ENCODE measurements around the gene PFKFB4.
"Not testable (repeated sequence)": the region's sequence is repeated elsewhere in the genome, so short reads cannot be mapped to it uniquely, and the experiment has no call there.

Gene PFKFB4

DNA sequence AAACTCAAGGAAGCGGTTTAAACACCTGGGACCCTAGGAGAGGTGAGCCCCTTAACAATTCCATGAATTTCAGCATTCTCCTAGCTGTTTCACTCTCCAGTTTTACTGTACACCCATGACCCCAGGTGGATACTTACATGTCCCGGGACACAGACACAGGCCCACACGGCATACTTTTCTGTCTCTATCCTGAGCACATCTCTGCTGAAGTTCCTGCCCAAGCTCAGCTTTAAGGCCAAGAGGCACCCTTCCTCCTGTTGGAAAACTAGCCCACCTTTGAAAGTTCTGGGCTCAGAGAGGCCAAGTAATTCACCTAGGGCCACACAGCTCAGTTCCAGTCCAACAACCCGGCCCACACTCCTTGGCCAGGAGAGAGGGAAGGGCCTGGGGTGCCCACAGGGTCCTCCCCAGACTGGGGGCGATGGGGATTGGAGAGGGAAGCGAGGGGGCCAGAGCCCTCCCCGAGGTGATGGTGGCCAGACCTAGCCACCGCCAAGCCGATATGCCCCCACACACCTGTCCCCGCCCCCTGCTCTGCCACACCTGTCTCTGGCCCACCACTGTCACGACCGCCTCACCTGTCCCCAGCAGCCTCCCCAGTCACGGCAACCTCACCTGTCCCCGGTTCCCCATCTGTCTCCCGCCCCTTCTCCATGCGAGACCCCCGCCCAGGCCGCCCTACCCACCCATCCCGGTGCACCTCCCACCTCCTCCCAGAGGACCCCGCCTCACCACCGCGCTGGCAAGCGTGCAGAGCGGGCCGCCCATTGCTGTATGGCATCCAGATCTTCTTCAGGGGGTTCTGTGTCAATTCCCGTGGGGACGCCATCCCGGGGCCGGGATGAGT is 431 bp downstream of the PFKFB4 start:
- no peak for DNase-seq

DNA sequence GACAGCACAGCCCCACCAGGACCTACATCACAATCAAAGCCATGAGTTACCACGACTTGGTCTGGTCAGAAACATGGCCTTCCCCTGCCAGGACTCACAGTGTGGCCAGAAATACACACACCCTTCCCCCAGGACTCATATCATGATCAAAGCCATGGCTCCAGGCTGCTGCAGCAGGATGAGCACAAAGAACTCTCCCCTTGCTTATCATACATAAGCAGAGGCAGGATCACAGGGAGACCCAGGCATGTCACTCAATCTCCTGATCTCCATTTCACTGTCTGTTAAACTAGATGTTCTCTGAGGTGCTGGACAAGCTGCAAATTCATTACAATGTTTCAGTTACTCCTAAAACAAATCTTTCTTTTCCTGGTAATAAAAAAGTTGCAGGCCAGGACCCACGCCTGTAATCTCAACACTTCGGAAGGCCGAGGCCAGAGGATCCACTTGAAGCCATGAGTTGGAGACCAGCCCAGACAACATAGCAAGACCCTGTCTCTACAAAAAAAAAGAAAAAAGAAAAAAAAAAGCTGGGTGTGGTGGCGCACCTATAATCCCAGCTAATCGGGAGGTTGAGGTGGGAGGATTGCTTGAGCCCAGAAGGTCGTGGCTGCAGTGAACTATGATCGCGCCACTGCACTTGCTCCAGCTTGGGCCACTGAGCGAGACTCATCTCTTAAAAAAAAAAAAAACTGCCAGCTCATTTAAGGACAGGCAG is 1.2 kb downstream of the PFKFB4 start:
- DNase-seq: no peak

DNA sequence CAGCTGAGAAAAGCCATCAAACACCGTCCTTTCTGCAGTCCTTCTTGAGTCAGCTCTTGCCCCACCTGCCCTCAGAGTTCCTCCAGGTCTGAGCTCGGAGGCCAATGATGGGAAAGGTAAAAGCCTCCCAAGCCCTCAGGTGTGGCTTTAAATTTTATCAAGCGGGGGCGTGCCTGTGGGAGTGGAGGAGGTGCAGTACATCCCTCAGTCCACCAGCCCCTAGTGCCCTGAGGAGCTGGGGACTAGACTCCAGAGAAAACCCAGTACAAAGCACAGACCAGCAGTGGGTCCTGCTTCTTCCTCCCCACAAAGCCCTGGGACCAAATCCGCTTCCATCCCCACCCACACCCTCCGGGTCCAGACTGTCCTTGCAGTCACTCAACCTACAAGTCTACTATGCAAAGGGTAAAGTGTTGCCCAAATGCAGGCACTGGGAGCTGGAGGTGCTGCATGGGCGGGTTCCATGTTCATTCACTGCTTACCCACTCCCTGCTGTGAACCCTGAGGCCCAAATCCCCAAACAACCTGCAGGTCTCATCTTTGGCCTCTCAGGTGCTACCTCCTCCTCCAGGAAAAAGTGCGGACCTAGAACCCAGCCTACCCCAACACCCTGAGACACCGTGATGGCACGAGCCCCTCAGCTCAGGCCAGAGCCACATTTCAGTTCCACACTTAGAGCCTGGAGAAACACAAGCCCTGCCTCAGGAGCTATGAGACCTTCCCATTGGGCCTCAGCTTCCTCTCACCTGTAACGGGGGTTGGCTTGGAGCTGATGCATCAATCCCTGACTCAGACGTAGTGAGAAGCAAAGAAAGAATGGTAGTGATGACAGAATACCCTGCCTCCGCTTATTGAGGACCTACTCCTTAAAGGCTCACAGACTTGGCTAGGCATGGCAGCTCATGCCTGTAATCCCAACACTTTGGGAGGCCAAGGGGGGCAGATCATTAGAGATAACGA is 2.4 kb downstream of the PFKFB4 start:
- DNase-seq: no peak

- no peak for DNase-seq
Observed at GRCh38 chr3:48553361-48553760, 3.2 kb downstream of the PFKFB4 start.

DNA sequence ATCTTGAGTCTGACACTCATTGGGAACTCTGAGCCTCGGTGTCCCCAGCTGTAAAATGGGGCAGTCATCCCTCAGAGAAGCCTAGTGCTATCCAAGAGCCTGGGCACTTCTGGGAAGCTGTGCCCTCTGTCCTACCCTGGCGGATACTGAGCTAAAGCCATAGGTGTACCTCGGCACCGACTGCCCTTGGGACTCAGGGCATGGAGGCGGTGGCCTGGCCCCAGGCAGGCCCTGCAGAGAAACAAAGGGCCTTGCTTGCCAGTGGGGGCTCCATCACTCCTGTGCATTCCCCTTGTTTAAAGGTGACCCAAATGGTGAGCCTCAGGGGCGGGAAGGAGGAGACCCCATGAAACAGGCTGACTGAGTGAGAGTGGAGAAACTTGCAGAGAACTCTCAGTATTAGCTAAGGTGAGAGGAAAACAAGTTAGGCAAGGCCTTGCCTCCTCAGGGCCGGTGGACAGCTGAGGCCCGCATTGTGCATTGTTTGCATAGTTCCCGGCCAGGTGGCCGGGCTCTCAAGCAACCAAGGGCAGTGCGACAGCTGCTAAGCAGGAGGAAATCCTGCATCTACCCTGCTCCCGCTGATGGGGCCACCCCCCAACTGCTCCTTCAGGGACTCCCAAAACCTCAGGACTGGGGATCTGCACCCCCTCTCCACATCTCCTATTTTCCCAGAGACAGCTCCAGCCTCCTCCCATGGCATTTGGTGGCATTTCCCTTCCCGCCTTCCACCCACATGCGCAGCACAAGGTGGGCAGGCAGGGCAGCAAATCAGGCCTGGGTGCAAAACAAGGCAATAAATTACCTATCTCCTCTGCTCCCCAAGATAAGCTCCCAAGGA is 4.3 kb downstream of the PFKFB4 start:
- DNase-seq: no peak

- not testable (repeated sequence) for DNase-seq
Observed at GRCh38 chr3:48551651-48552050, 5.0 kb downstream of the PFKFB4 start.

DNA sequence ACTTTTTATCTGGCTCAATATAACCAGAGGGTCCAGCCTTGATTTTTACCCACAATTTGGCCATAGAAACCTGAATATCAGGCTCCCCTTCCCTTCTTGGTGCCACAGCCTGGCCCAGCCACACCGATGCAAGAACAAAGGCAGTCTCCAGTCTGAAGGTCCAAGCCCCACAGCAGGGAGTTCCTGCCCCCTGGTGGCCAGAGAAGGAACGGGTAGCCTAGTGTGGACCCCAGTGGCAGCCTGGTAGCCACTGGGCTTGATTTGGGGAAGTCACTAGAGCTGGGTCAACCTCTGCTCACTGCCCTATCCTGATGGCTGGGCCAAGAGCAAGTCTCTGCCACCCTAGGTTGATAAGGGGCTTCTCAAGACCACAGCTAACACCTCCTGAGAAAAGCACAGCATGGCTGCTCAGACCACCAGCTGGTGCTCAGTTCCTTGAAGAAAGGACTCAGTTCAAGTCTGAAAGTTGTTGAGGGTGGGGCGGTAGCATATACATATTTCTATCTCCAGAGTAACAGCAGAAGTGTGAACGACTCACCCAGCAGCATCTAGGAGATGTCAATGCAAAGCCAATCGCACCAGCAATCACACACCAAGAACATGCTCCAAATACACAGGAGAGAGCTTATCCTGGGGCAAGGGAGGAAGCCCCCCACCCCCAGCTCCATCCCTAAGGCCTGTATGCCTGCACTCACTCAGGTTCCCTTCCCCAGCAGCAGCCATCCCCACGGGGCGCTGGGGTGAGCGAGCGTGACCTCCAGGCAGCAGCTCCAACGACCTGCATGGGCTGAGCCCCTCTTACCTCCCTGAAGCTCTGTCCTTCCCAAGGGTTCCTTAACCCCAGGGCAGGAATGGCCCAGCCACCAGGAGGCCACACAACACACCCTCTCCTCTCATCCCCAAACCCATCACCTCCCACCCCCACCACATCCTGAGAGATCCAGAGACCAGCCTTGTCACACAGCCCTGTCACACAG is 7.6 kb downstream of the PFKFB4 start:
- DNase-seq: peak; percentile 3

DNA sequence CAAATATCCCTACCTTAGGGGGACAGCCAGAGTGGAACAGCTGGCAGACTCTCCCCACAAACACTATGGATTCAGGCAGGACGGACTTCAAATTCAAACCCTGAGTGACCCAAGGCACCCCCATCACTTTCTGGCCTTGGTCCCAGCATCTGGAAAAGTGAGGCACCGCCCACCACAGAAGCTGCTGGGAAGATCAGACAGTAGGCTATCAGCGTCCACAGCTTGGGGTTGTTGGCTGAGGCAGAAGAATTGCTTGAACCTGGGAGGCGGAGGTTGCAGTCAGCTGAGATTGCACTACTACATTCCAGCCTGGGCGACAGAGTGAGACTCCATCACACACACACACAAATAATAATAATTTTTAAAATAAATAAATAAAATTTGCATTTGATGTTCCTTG is 8.5 kb downstream of the PFKFB4 start:
- DNase-seq: no peak

DNA sequence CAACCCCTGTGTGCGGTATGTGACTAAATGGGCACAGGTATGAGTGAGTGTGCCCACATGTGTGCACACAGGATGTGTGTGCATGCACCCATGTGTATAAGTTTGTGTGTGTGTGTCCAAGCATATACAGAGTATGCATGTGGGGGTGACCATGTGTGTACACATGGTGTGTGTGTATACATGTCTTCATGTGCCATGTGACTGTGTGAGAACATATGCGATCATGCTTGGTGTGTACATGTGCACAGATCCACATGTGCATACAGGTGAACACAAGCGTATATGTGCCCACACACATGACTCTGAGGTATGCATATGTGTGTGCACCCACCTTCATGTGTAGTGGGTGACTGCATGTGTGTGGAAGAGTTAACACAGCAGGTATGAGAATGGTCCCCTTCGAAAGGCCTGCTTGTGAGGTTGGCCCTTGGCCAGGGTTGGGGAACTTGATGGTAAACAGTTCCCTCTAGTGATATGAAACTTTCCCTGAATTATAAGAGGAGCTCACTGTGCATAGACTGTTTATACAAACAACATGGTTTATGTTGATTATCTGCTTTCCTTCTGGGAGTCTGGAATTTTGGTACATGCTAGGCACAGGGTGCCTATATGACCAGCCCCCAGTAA is 10.3 kb downstream of the PFKFB4 start:
- no peak for DNase-seq

DNA sequence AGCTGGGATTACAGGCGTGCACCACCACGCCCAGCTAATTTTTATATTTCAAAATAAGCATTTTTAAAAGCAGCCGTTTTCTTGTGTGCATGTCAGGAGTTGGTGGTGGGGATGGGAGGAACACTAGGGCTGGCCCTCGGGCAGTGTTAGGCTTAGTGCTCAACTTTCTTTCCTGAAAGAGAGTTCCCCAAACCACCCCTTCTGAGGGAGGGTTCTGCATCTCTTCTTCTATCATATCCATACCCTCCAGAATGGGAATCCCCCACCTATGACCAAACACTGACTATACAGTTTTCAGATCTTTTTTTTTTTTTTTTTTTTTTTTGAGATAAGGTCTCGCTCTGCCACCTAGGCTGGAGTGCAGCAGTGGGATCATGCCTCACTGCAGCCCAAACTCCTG is 12.5 kb downstream of the PFKFB4 start:
- DNase-seq: no peak

DNA sequence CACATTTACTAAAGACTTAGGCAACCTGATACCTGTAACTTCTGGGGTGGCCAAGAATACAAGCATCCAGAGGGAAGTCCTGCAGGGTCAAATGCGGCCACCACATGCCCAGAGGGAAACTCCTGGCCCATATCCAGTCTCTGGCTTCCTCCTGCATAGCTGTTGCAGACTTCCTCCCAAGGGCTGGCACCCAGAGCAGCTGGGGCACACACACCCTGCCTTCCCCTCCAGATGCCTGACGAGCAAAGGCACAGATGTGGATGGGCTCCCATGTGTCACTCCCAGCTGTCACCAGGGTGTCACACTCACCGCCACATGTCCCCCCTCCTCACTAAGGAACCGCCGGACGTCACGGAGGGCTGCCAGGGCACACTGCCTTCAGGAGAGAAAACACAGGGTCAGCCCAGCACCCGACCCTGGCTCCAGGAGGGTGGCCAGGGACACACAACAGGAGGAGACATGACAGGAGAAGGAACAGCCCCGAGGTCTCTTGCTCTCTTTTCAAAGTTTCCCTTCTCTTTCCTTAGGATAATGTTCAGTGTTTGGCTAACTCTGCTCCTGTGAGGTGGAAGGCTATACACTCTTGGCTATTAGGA is 13.2 kb downstream of the PFKFB4 start:
- DNase-seq: no peak

GRCh38 chr3:48538451-48538850 is 18.2 kb downstream of the PFKFB4 start:
- DNase-seq: no peak

DNA sequence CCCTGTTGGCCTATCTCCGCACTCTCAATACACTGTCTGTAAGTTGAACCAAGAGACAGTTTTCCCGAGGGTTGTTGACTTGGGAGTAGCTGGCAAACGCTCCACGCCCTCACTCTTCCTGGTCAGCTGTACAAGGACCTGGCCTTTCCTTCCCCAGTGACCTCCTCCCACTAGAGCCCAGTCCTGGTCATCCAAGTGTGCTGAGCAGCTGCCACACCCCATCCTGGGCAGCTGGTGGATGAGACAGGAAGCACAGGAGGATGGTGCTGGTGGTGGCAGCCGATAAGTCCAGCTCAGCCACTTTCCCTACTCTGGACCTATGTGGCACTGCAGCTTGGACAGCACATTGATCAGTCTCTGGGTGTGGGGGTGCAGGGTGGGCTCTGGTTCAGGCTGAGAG is 19.8 kb downstream of the PFKFB4 start:
- DNase-seq: no peak

- no peak for DNase-seq
Observed at GRCh38 chr3:48536116-48536515, 20.5 kb downstream of the PFKFB4 start.

DNA sequence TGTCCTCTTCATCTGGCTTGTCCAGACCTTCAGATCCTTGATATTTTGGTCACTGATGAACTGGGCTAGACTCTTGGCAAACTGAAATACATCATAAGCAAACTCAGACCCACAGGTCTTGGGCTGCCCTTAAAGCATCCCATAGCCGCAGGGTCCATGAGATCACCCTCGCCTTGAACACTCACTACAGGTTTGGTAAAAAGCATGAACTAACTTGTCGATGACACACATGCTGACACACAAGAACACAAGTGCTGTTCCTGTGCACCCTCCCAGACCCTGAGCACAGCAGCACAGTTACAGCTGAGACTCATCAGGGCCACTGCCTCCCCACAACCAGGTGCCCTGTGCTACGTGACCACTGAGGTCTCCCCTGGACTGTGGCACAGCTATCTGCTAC is 21.0 kb downstream of the PFKFB4 start:
- no peak for DNase-seq

DNA sequence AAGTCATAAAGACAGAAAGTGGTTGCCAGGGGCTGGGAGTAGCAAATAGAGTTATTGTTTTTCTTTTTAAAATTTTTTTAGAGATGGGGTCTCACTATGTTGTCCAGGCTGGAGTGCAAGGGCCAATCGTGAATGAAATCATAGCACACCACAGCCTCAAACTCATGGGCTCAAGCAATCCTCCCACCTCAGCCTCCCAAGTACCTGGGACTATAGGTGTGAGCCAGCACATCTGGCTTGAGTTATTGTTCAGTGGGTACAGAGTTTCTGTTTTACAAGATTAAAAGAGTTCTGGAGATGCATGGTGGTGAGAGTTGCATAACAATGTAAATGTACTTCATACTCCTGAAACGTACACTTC is 23.6 kb downstream of the PFKFB4 start:
- DNase-seq: no peak

GRCh38 chr3:48532271-48532976 is 24.2 kb downstream of the PFKFB4 start:
- no peak for DNase-seq

DNA sequence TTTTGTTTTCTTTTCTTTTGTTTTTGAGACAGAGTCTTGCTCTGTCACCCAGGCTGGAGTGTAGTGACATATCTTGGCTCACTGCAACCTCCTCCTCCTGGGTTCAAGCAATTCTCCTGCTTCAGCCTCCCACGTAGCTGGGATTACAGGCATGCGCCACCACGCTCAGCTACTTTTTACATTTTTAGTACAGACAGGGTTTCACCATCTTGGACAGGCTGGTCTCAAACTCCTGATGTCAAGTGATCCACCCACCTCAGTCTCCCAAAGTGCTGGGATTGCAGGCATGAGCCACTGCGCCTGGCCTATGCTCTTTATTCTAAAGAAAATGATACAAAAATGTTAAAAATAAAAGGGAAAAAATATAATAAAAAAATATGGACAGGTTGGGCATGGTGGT is 25.9 kb downstream of the PFKFB4 start:
- not testable (repeated sequence) for DNase-seq

GRCh38 chr3:48528754-48529153 is 27.8 kb downstream of the PFKFB4 start:
- DNase-seq: no peak

GRCh38 chr3:48528048-48528447 is 28.6 kb downstream of the PFKFB4 start:
- no peak for DNase-seq
